Stimulated activated CD8-positive, alpha-beta memory T cell treated with anti-CD3 and anti-CD28 coated beads, Interleukin-4, amount 100 ng/mL, for 48 hours (primary cell): Measurements from ENCODE around the gene CADM3.
A peak's percentile ranks its signal among the peaks of the same experiment; 100 is the strongest.

Source experiments
- DNase-seq: peaks from one replicate; pipeline ENCODE4 v3.0.0-alpha.2; 2020

The CADM3 gene

GRCh38 chr1:159171254-159171687, at the start of gene CADM3:
Gene CADM3 (plus strand): TSS chr1:159171615. CDS start chr1:159171766, 151 bp downstream.
- DNase-seq, result no peak

- DNase-seq, result no peak
These were observed 49.3 kb upstream of the CADM3 start for GRCh38 chr1:159122005-159122621.

- DNase-seq, result no peak
These were observed 47.8 kb upstream of the CADM3 start for GRCh38 chr1:159123587-159123986.

- DNase-seq, result peak; percentile 88
These were observed 39.0 kb upstream of the CADM3 start for GRCh38 chr1:159132271-159132881.

GRCh38 chr1:159140474-159140873, 30.9 kb upstream of the CADM3 start:
- no peak for DNase-seq

GRCh38 chr1:159141584-159142390, 29.6 kb upstream of the CADM3 start:
- DNase-seq, result peak; percentile 28

- no peak for DNase-seq
These were observed 29.1 kb upstream of the CADM3 start for GRCh38 chr1:159142391-159142663.

GRCh38 chr1:159142726-159143510, 28.5 kb upstream of the CADM3 start:
- DNase-seq, result no peak

GRCh38 chr1:159144571-159144970, 26.8 kb upstream of the CADM3 start:
- DNase-seq, result no peak

GRCh38 chr1:159146980-159147379, 24.4 kb upstream of the CADM3 start:
- no peak for DNase-seq

- DNase-seq, result no peak
These were observed 19.4 kb upstream of the CADM3 start for GRCh38 chr1:159152031-159152430.

GRCh38 chr1:159161001-159161718, 10.3 kb upstream of the CADM3 start:
- peak; percentile 78 for DNase-seq

- DNase-seq, result no peak
These were observed 9.7 kb upstream of the CADM3 start for GRCh38 chr1:159161719-159162026.

- DNase-seq, result no peak
These were observed 8.7 kb upstream of the CADM3 start for GRCh38 chr1:159162516-159163265.

GRCh38 chr1:159163614-159164228, 7.7 kb upstream of the CADM3 start:
- no peak for DNase-seq

- DNase-seq, result no peak
These were observed 3.4 kb upstream of the CADM3 start for GRCh38 chr1:159168043-159168442.

- no peak for DNase-seq
These were observed 776 bp upstream of the CADM3 start for GRCh38 chr1:159170639-159171038.

GRCh38 chr1:159171688-159172501, 480 bp downstream of the CADM3 start:
- no peak for DNase-seq

GRCh38 chr1:159172614-159173291, 1.3 kb downstream of the CADM3 start:
- no peak for DNase-seq

GRCh38 chr1:159173320-159173719, 1.9 kb downstream of the CADM3 start:
- no peak for DNase-seq
